NCI-H774 (cell line): ENCODE data around the gene CMTM8.
"Not testable (repeated sequence)": the region's sequence is repeated elsewhere in the genome, so short reads cannot be mapped to it uniquely, and the experiment has no call there.

Experiments used
- DNase-seq: peaks from one replicate; lab custom pipeline; 2025; lab: John Stamatoyannopoulos, UW

CMTM8 gene

DNA sequence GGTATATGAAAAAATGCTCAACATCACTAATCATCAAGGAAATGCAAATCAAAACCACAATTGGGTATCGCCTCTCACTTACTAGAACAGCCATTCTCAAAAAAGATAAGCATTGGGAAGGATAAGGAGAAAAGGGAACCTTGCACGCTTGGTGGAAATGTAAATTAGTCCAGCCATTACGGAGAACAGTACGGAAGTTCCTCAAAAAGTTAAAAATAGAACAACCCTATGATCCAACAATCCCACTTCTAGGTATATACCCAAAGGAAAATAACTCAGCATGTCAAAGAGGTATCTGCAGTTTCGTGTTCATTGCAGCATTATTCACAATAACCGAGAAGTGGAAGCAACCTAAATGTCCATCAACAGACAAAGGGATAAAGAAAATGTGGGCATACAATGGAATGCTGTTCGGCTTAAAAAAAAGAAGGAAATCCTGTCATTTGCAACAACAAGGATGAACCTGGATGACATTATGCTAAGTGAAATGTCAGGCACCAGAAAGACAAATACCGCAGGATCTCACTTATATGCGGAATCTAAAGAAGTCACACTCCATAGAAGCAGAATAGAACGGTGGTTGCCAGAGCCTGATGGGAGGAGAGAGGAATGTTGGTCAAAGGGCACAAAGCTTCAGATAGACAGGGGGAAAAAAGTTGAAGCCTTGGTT, 141.5 kb downstream of the CMTM8 start:
- DNase-seq: no peak

- DNase-seq: no peak
Measured at GRCh38 chr3:32381922-32382321, 143.4 kb downstream of the CMTM8 start.

GRCh38 chr3:32383136-32383711, 144.7 kb downstream of the CMTM8 start:
- DNase-seq: no peak

DNA sequence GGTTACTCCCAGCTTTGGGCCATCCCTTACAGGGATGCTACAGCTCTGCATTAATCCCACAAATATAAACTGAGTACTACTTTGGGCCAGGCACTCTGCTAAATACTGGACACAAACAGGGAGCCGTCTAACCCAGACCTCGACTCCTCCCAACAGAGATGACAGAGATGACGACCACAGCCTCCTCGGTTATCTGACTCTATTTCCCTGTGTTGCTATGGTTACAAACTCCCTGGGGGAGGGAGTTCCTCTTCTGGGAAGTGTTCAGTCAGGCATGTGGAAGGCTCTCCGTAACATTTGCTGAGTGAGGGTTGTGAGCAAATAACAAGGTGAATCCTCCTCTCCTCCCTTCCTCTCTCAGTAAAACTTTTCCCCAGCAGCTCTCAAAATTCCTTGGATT, 146.5 kb downstream of the CMTM8 start:
- no peak for DNase-seq

DNA sequence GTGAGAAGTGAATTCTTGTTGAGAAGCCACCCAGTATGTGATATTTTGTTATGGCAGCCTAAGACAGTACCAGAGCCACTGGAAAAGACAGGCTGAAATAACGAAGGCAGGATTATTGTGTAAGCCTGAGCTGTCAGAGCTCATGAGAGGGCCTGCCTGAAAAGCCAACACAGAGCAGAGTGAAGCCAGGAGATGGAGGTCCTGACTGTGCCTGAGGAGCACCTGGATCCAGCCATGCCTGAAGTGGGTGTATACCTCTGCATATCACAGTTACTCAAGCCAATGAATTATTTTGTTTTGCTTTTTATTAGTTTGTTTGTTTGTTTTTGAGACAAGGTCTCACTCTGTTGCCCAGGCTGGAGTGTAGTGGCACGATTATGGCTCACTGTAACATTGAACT, 149.0 kb downstream of the CMTM8 start:
- DNase-seq: no peak

DNA sequence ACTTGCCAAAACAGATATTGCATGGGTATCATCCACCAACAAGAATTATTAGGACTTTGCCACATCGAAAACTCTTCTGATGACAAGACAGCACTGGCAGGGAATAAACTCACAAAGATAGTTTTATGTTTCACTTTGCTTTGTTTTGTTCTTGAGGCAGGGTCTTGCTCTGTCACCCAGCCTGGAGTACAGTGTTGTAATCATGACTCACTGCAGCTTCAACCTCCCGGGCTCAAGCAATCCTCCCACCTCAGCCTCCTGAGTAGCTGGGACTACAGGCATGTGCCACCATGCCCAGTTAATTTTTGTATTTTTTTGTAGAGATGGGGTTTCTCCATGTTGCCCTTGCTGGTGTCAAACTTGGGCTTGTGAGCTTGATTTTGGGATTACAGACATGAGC, 151.1 kb downstream of the CMTM8 start:
- DNase-seq: not testable (repeated sequence)

DNA sequence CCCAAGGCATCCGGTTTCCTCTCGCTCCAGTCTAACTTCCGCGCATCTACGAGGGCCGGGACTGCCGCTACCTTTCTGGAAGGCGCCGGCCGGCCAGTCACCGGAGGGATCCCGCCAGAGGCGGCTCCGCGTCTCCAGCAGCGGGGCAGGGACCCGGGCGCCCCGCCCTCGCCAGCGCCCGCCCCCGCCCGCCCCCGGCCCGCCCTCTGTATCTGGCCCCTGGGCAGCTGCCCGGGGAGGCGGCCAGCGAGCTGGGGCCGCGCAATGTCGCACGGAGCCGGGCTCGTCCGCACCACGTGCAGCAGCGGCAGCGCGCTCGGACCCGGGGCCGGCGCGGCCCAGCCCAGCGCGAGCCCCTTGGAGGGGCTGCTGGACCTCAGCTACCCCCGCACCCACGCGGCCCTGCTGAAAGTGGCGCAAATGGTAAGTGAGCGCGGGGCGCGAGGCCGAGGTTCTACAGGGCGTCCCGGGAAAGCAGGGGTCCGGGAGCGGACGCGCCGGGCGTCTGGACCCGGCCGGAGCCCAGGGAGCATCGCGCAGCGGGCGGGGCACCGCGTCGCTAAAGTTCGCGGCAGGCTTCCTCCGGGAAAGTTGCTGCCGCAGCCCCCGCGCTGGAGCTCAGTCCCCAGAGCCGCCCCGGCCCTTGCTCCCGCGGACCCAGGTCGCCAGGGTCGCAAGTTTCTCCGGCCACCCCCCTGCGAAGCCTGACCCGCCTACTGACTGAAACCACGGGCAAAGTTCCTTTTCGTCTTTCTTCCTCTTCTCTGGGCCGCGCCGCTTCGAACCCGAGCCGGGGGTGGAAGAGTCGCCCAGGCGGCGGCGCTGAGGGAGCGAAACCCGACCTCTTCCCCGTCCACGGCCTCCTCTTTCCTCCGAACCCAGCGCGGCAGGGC, 153.4 kb downstream of the CMTM8 start, which contains the start of gene CMTM7:
Gene CMTM7 (plus strand): TSS at position 211 of the 893 bp plus-strand sequence. CDS start 54 bp downstream, at position 265.
- DNase-seq: no peak

DNA sequence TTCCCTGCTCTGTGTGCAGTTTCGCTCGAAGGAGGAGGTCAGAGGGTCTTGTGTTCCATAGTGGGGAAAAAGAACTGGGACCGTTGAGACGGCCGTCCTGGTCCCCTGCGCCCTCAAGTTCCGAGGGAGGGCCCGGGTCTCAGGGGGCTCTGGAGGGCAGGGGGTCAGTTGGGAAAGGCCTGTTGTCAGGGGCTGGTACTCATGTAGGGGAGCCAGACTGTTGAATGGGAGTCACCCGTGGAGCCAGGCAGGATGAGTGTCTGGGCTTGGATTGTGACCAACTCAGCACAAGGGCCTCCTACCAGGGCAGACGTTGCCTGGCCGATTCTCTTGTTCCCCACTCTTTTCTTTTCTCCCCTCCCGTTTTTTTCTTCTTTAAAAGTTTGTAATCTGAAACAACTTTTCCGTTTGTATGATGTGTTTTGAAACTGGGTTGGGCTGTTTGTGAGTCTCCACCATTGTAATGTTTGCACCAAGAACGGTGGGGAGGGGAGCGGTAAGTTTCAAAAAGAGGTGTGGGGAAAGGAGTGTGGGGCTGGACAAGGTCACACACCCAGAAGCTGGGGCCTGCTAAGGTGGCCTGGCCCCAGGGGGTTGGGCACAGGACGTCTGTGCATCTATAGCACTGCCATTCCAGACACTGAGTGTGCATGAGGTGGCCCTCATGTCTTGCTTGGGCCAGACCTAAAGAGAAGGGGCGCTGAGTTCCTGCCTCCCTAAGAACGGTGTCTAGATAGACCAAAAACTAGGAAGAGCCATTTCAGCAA, 154.2 kb downstream of the CMTM8 start:
- no peak for DNase-seq

DNA sequence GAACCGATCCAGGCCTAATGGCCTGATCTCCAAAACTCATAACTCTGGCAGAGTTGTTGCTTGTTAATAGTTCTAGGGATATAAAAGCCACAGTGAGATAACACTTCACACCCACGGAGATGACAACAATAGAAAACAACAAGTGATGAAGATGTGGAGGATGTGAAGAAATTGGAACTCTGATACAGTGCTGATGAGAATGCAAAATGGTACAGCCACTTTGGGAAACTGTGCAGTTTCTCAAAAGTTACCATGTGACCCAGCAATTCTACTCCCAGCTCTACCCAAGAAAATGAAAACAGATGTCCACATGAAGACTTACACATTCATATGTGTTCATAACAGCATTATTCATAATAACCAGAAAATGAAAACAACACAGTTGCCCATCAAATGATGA, 157.0 kb downstream of the CMTM8 start:
- DNase-seq: no peak

- no peak for DNase-seq
Measured at GRCh38 chr3:32397941-32398340, 159.5 kb downstream of the CMTM8 start.

- no peak for DNase-seq
Measured at GRCh38 chr3:32398531-32398930, 160.1 kb downstream of the CMTM8 start.

DNA sequence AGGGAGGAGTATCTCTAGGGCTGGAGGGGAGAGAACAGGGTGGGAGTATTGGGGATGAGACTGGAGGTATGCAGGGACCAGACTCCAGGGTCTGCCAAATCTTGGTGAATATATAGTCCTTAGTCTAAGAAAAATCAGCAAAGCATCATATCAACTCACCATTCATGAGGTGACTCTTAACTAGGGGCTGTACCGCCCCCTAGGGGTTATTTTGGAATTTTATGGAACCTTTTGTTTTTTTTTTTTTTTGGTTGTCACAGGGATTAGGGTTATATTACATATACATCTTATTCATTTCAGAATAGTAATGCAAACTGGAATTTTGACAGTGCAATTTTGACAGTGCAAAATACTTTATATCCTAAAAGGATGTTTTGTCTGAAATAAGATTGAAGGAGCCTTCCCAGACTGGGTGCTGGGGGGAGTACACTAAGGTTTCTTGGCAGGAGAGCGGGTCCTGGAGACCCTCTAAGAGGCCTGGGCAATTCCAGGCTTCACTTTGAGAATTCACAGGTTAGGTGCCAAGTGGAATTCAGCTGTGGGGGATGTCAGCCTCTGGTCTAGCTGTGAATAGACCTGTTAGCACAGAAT, 160.6 kb downstream of the CMTM8 start:
- DNase-seq: no peak

DNA sequence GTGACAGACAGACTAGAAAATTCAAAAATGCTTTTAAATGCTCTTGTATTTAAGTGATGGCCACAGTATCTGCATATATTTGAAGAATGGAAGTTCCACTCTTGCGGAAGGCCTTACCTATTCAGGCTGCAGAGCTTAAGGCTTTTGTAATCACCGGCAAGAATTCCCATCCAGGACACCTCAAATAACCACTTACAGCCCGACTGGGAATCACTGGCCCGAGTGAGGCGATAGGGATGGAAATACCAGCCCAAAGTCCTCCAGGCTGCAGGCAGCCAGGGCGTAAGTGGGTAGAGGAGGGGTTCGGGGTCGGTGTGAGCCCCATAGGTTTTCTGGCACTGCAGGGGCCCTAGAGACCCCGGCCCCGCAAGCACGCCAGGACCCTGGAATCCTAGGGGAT, 162.6 kb downstream of the CMTM8 start:
- no peak for DNase-seq

DNA sequence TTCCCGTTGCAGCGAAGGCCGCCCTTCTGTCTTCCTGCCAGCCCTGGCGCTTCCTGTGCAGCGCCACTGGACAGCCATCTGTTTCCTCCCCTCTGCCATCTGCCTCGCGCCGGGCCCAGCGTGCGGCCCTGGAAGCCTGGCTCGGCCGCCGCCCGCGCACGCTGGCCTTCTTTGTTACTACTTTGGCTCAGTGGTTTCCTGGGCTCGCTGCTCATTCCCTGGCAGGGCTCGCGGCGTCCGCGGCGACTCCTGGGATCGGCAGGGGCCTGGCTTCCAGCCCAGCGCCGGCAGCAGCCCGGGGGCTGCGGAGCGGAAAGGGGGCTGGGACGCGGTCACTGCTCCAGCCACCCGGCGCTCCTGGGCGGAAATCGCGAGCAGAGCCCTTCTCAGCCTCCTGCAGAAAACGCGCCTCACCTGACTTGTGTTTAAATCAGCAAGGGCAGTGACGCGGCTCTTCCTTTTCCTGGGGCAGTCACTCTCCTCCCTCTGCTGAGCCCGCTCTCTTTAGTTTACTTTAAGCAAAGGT, 163.1 kb downstream of the CMTM8 start:
- DNase-seq: no peak

DNA sequence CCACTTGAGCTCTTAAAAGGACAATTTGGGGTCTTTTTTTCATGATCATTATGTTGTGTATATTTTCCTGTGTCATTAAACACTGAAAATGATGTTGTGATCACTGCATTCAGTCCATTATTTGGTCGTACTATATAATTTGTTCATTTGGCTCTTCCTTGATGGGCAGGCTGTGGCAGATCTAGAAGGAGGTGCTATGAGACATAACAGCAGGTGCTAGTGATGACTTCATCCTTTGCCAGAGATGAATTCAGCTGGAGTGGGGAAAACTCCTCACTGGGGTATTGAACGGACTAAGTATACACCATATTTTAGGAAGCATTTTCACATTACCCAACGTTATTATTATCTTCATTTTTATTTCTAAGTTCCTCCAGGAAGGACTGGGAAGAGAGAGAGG, 165.2 kb downstream of the CMTM8 start:
- no peak for DNase-seq

DNA sequence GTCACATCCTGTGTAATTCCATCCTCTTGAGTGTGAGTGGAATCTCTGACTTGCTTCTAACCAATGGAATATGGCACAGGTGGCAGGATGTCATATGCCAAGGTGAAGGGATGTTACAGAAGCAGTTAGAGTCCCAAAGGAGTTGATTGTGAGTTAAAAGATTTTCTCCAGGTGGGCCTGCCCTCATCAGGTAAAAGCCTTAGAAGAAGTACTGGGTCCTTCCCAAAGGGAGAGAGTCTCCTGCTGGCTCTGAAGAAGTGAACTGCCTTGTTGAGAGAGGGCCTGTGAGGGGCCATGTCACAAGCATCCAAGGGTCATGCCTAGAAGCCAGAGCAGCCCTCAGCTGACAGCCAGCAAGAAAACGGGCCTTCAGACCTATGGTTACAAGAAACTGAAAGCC, 166.2 kb downstream of the CMTM8 start:
- DNase-seq: no peak

DNA sequence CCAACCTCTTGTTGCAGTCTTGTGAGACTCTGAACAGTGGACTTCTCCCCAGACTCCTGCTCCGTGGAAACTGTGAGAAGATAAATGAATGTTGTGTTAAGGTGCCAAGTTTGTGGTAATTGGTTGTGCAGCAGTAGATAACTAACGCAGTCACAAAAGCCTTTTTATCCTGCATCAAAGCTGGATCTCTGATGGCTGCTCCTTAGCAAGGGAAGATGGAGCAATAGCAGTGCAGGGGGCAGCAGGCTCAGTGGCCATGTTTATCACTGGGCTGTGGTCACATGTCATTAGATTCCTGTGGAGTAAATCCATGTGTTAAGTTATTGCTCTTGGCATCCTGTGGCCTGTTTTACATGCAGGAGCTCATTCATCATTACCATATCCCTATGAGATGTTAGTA, 166.7 kb downstream of the CMTM8 start:
- no peak for DNase-seq

DNA sequence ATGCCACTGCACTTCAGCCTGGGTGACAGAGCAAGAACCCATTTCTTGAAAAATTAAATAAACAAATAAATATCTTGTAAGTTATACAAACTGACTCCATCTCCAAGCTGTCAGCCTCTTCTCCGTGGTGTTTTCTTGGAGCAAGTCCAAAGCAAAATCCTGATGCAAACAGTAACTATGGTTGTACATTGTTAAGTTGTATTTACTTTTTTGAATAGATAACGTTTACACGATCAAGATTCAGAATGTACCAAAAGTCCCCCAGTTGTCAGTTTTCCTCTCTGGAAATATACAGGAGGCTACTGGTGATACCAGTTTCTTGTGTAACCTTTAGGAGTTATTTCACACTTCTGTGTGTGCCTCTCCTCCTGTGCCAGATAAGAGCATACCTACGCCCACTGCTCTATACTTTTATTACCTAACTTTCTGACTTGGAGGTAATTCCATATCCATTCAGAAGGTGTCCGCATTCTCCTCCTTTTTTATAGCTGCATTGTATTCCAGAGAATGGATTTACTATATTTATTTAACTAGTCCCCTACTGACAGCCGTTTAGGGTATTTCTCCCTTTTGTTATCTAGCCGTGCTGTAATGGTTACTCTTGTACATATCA, 167.3 kb downstream of the CMTM8 start:
- DNase-seq: no peak

DNA sequence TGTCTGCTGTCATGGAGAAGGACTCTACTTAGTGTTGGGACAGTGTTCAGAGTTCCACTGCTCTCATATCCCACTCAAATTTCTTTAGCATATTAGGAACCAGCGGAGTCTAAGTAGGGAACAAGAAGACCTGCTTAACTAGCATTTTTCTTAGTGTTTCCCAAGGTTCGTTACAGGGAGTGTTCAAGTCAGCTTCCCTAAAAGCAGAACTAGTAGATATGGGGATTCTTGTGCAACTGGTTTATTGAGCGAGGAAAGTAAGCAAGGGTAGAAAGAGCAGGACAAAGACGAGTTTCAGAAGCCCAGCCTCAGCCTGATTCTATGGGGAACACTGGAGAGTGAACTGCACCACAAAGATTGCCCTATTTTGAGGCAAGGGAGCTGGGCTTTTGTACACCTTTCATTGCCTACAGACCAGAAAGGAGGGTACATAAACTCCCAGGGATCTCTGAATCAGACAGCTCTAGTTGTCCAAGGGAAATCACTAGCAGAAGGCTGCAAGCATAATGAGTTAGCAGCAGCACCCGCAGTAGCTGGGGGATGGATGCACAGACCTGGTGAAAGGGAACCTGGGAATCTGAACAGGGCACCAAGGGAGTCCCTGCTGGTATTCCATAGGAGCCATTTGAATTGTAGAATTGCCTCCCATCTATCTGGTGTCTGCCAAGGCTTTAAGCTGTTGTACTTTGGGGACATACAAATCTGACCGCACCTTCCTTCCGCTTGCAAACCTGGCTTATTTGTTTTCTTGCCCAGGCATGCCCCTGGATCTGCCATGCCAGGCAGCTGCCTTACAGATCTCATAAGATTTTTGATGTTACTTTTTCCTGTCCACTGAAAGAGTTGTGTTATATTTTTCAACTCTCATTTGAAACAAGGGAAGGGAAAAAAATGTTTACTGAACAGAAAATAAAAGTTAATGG, 168.3 kb downstream of the CMTM8 start:
- peak; percentile 3 for DNase-seq
